ENCODE measurements around the gene PSEN1.

- no peak for TF ChIP-seq CTCF (IDR thresholded peaks at IDR 0.05)
- TF ChIP-seq ZFX (IDR thresholded peaks at IDR 0.05; ENCODE audit: borderline replicate concordance): no peak
Measured at GRCh38 chr14:73142216-73142615, 5.9 kb downstream of the PSEN1 start.

Measured in 22Rv1 (cell line).